Stimulated activated CD8-positive, alpha-beta memory T cell treated with anti-CD3 and anti-CD28 coated beads, Interleukin-12 subunit alpha, Interleukin-12 subunit beta, amount 100 ng/mL, for 1 hour (primary cell): ENCODE measurements around the gene ATP5F1E.
A peak's percentile ranks its signal among the peaks of the same experiment; 100 is the strongest.
"Not testable (repeated sequence)": the region's sequence is repeated elsewhere in the genome, so short reads cannot be mapped to it uniquely, and the experiment has no call there.

Source experiments
- DNase-seq: peaks from one replicate; pipeline ENCODE4 v3.0.0-alpha.2; 2020; ENCODE audit warnings: low read depth

The ATP5F1E gene

DNA sequence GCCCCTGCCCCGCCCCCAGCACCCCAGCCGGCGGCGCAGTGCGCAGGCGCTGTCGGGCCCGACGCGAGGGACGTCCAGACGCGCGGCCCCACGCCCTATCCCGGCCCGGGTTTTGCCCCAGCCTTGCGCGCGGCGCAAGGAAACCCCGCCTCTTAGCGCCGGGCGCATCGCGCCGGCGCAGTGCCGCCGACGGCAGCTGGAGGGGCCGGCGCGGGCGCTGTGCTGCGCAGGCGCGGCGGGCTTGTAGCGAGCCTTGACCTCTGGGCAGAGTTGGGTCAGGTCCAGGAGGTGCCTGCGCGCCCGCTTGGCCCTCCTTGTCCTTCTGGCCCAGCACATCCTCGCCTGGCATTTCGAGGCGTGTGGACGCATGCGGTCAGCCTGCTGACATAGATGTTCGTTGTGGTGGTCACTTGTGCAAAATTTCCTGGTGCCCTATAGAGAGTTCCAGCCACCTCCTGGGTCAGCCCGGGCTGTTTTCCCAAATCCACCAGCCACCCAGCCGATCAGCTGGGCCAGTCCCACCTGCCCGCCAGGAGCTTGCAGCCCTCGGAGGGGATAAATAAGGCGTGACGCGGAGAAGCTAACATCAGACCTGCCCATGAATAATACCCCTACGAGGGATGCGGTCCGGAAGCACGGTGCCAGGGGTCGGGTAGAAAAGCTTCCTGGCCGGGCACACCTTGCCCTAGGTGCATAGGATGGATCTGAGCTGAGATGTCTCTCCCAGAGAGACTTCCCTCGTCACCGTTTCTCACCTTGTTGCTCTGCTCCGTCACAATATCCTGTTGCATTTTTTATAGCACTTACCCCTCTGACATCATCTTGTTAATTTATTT is 10.9 kb upstream of the ATP5F1E start:
- DNase-seq: peak; percentile 85

DNA sequence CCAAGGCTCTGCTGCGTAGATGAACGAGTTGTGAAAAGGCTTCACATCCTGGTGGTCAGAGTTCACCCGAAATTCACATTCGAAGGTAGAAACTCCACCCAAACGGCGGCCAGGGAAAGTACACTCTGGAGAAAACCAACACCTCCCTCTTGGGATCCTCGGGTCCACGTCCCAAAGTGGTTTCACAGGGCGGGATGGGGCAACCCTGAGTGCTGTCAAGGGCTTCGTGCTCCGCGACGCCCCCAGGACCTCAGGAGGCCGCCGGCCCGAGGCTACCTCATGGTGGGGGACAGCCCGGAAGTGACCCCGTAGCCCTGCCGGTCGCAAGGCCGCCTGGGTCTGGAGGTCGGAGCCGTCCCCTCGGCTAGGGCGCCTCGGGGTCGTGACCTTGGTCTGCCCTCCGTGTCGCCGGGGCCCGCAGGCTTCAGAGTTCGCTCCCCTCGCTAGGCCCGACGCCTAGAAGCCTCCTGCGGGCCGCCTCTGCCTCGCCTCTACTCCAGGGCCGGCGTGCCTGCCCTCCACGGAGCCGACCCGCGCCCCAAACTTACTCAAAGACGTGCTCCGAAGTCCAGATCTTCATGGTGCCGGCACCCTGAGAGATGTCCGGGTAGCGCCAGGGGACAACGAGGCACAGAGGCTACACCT is 10.1 kb upstream of the ATP5F1E start, which contains the start of gene PRELID3B:
TSS of gene PRELID3B (minus strand) at position 636 of the 645 bp plus-strand sequence. CDS start at position 580, 56 bp downstream.
- no peak for DNase-seq

DNA sequence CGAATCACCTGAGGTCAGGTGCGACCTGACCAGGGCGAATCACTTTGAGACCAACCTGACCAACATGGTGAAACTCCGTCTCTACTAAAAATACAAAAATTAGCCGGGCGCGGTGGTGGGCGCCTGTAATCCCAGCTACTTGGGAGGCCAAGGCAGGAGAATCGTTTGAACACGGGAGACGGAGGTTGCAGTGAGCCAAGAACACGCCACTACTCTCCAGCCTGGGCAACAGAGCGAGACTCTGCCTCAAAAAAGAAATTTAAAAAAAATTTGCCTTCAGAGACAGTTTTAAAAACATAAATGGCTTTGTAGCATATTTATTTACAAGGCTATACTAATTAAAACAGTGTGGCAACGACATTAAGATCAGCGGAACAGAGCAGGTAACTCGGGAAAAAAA is 9.4 kb upstream of the ATP5F1E start:
- not testable (repeated sequence) for DNase-seq

DNA sequence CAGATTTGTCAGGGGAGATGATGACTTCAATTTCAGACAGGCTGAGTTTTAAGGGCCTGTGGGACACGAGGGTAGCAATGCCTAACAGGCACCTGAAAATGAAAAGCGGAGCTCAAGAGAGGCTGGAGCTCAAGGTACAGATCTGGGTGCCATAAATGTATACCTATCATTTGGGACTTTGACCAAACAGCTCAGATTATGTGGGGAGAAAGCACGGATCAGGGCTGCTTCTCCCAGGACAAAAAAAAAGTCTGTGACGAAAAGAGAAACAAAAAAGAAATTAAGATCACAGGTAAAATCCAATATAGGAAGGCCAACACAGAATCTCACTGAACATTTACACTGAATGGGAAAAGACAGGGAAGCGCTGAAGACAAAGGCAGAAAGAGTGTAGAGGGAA is 8.5 kb upstream of the ATP5F1E start:
- DNase-seq: no peak

DNA sequence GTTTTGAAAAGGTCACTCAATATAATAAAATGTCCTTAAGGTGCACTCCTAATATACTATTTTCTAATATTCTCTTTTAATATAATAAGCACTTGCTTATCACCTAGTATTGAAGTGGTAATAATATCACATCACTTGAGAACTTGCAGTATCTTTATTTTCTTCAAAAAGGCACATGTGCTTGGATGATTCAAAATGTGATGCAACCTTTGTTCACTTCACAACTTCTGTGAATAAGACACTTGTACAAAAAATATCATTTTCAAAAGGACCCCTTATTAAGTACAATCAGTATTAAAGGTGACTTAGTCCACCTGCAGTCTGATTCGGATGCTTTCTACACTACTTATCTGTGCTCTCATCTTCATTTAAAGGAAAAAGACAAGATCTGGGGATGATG is 7.1 kb upstream of the ATP5F1E start:
- no peak for DNase-seq

DNA sequence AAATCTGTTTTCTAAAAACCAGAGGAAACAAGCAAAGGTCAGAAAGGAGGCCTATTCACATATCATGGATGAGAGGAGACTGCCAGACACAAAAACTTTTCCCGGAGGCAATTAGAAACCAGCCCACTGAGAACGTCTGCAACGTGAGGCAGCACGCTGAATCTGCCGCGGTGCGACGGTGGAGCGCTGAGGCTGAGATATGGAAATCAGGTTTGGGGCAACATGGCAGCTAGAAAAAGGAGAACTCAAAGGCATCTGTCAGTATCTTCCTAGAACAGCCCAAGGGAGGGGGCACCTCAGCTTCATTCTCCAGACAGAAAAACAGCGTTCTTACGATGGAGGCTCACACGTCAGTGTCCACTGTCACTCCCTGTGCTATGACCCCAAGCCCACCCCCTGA is 5.3 kb upstream of the ATP5F1E start:
- DNase-seq: no peak

DNA sequence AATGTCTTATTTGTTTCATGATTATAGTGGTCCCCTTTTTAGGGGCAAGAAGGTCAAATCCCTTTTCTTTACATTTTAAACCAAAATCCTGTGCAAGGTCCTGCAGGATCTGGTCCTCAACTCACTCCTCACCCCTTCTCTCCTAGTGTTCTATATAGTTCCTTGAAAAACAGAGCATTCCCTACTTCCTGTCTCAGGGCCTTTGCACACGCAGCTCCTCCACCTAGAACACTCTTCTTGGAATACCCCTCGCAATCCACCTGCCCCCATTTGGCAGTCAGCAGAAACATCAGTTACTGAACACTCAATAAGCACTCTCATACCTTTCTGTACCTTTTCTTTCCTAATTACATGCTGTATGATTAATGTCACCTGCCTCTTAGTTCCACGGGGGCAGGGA is 3.2 kb upstream of the ATP5F1E start:
- DNase-seq: no peak

DNA sequence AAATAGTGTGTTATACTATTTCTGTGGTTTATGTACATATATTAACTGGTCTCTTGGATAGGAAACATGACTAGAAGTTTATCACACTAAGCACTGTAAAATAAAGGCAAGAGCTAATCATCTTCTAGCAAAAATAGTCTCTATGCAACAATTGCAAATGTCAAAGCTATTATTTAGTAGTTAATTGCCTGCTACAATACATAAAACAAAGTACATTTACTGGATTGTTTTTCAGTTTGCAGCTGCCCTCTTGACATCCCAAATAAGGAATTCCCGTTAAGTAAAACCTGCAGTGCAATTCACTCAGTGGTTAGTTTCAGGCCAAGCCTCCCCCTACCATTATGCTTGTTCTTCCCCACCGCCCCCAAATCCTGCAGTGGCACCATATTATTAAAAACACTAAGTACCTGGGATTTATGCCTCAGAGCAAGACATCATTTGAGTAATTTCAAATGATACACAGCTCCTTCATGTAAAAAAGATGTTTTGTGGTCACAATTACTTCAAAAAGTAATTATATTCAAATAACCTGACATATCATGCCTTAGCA is 1.6 kb upstream of the ATP5F1E start:
- DNase-seq: no peak

DNA sequence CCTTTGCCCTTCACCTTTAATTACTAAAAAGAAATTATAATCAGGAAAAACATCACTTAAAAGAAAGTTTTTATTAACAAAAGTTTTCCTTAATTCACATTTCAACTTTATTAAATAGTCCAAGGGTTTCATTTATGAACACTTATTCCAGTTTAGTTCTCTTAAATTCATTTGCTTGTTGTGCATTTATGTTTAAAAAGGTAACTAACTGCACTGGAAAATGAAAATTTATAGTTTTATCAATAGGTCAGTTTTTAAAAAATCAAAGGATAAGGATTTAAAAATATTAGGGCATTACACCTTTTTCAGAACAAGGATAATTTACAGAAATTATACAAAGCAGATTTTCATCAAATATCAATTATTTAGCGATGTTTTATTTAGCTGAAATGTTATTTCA is 958 bp upstream of the ATP5F1E start:
- no peak for DNase-seq

DNA sequence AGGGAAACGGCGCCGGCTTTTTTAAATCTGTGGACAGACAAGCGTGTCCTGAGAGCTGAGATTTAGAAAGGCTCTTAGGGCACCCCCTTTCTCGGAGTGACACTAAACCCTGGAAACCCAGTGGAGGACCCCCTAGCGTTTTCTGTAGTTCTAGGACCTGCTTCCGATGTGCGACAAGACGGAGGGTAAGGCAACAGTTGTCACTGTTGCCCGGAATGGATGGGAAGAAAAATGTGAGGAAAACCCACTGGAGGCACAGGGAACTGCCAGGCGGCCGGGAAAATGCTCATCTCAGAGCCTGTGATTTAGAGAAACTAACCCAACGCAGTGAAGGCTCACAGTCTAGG is 551 bp upstream of the ATP5F1E start:
- no peak for DNase-seq

DNA sequence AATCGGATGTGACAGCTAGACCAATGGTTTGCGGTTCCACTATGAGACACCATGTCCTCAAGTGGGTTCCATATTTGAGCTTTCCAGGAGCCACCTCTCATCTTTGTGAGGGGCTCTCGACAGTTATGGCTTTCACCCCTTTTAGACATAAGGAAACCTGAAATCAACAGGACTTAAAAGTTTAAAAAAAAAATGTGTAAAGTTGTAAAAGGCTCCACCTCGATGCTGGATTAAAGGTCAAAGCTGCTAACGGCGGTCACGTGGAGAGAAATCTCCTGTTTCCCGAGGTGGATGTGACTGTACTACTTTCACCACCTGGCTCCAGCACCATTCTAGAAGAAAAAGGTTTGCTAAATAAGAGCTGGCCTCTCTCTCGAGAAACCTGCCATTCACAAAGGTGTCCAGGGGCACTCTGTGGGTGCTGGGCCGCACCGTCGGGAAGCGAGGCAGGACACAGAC is 542 bp downstream of the ATP5F1E start:
- DNase-seq: no peak

DNA sequence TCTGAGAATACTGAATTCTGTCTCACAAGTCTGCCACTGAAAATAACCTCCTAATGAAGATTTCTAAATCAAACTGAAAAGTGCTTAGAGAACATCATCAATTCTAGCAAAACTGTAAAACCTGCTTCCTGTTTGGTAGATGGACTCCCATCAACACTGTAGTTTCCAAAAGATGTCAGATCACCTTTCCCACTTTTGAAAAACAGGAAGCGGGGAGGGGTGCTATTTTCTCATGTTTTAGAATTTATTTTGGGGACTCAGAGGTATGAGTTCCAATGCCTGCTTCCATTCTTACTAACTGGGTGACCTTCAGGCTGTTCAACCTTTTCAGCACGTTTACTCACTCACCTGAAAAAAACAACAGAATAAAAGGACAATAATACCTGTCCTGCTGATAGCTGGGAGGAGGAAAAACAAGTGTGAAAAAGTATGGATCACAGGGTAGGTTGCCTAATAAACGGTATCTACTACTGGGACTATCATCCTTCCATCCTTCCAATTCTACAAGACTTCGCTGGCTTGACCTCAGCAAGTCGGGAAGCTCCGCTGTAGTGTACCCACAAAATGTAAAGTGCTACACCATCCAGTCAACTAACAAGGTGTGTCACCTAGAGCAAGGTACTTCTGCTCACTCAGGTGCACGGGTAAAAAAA is 1.1 kb downstream of the ATP5F1E start:
- no peak for DNase-seq

DNA sequence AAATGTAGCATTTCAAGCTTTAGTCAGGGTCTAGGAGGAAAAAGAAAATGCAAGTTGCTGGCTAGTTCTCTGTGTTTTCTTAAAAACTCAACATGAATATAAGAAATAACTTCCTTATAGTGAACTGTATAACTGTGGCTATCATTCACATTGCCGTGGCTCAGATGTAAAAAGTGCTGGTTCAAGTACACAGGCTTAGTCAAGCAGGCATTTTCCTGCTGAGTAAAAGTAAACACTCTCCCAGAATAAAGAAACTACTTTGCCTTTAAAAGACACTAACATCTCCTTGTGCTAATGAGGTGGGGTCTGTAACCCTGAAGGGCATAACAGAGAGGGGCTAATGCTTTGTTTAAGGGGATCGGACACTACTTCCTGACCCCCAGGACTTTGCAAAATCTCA is 3.3 kb downstream of the ATP5F1E start:
- no peak for DNase-seq

DNA sequence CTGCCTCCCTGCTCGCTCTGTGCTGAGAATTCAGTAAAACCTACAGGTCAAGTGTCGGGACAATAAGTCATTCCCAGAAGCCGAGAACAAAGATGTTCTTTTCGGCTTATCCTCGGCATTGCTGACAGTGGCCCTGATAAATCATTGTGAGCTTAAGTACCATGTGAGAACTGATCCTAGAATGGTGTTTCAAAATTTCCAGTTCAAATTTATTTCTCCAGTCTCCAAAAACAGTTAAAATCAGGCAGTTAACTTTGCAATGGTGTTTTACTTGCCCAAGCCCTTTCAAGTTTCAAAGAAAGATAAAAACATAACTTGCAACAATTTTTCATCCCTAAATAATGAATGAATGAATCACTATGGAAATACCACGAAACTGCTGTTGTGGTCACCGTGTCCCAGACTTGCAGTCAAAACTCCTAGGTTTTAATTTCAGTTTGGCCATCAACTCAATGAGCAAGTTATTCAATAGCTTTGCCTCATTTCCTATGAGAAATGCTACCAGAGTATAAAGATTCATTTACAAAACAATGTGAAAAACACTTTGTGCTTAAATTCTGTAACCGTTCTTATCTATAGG is 4.3 kb downstream of the ATP5F1E start:
- no peak for DNase-seq

DNA sequence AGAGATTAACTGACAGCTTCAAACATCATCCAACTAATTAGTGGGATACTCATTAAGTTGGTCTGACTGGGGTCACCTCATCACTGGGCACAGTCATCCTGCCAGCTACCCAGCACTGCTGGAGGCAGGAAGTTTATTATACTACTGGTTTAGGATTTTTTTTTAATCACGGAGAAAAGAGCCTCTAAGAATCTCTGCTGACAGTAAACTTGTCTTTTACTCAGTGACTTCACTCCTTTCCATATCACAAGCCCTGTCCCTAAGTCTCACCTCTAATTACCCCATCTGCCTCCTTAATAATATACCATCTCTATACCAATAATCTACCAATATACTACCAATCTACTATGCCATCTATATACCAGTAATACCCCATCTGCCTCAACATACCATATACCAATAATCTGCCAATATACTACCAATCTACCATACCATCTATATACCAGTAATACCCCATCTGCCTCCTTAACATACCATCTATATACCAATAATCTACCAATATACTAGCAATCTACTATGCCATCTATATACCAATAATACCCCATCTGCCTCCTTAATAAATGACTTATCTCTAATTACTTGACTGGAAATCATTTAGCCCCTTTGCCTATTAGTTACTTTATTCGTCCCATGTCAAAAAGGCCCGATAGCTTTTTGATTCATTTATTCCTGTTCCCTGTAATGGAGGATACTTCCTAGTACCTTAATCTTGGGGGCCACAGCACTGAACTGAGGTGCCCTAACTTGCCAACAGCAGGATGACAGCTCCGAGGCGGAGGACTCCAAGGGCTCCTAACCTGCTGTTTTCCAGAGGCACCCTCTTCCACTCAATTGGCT is 5.0 kb downstream of the ATP5F1E start:
- DNase-seq: no peak

DNA sequence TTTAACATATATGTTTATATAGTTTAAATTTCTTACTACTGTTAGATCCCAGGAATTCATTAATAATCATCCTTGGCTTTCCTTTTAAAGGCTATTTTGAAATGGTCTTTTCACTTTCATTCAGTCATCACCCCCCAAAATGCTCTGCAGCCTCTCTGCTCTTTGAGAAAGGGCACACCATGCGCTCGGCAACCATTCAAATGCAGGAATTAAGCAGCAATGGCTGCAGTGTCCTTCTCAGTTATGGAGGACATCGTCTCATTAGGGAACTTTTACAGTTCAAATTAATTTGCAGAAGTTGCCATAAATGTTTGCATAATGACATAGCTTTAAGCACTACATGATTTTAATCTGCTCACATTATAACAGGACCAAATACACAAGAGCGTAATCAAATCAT is 6.6 kb downstream of the ATP5F1E start:
- DNase-seq: no peak

DNA sequence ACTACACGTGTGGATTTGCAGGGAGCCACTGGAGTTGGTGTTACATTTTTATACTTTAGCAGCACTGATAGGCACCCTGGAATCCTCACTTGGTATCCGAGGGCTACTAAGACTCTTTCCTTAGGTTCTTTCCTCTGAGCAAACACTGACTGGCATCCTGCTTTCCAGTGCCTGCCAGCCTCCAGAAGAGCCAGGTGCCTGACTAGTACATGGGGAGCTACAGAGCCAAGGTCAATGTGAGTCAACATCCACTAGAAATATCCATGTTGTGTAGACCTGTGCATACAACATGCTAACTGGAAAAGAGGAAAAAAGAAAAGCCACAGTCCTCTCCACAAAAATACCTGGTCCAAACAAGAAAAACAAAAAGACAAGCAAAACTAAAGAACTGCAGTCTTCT is 7.0 kb downstream of the ATP5F1E start:
- DNase-seq: no peak

DNA sequence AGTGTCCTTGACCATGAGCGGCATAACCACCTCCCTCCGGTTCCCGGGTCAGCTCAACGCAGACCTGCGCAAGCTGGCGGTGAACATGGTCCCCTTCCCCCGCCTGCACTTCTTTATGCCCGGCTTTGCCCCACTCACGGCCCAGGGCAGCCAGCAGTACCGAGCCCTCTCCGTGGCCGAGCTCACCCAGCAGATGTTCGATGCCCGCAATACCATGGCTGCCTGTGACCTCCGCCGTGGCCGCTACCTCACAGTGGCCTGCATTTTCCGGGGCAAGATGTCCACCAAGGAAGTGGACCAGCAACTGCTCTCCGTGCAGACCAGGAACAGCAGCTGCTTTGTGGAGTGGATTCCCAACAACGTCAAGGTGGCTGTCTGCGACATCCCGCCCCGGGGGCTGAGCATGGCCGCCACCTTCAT is 8.0 kb downstream of the ATP5F1E start:
- no peak for DNase-seq

DNA sequence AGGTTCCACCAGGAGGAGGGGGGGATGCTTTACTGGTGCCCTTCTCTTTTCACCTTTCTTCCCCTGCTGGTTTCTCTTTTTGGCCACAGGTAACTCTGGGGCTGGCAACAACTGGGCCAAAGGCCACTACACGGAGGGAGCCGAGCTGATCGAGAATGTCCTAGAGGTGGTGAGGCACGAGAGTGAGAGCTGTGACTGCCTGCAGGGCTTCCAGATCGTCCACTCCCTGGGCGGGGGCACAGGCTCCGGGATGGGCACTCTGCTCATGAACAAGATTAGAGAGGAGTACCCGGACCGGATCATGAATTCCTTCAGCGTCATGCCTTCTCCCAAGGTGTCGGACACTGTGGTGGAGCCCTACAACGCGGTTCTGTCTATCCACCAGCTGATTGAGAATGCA is 8.5 kb downstream of the ATP5F1E start:
- DNase-seq: no peak

DNA sequence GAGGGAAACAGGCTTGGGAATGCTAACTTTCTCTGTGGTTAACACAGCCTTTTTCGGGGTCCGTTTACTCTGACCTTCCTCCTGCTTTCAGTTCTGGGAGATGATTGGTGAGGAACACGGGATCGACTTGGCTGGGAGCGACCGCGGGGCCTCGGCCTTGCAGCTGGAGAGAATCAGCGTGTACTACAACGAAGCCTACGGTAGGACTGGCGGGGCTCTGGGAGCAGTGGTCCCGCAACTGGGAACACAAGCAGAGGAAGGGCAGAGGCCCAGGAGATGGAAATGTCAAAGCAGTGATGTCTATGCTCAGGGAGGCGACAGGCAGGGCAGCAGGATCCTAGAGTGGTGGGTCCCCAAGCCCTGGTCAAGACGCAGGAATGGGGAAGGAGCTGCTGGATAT is 9.4 kb downstream of the ATP5F1E start:
- DNase-seq: no peak

DNA sequence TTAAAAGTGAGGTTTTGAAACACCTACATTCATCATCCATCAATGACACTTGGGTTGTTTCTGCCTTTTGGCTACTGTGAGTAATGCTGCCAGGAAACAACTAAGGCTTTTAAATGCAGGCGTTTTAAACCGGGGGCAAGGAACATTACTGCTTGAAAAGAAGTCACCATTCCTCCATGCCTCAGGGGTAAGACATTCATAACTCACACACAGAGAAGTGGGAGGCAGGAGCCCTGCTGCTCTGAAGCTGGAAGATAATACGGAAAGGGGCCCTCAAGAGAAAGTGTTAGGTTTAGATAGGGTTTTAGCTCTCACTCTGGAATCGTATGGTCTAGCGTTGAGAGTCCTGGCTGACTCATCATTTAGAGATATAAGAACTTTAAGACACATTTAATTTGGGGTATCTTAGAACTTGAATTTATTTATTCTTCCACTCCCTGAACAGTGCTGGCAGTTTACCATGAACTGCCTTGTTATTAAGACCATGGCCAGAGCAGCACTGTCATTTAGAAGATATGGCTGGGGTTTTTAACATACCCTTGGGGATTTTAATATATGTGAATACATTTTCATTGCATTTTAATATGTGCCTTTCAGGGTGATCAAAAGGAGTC is 11.1 kb downstream of the ATP5F1E start:
- DNase-seq: no peak
